ENCODE measurements around the gene PBRM1. TPM values are rescaled to one million over a fixed set of nuclear protein-coding genes. Genes with fewer than 3 reads are reported as not detected.

The PBRM1 gene
- total RNA-seq, 1 experiment from 2014 or later, result 40.0 TPM

GRCh38 chr3:52733256-52733891 lies 47.7 kb upstream of the PBRM1 start:
- DNase-seq (ENCODE audit: low read depth, low spot score), result no peak
- no peak for ATAC-seq
- no peak overlapping the region for H3K27ac ChIP-seq (ENCODE audit: low read depth, low read length)
- ChIA-PET POLR2A (no interaction called here), RAD21 (ENCODE audit: low non-redundant PET in 1 of 2, low total read pairs in 2 of 2, uncharacterized antibody in 2 of 2, unreplicated experiment in 2 of 2) (no interaction called here), CTCF (no interaction called here)
- no peaks in the 10 kb centered on the region for H4K20me1 ChIP-seq (ENCODE audit: insufficient read depth)
- H3K27me3 ChIP-seq (ENCODE audit: insufficient read depth, low read length), result no peaks in the 10 kb centered on the region
- intact Hi-C loops (cut with micrococcal nuclease), result no loop called here
- no TSS peak for BruUV-seq (replicated peaks)
- no peak overlapping the region for H3K4me3 ChIP-seq (replicated peaks in 1 of 2; ENCODE audit: low read depth in 1 of 2, low read length in 2 of 2)
- H3K36me3 ChIP-seq (ENCODE audit: control insufficient read depth in 1 of 2, insufficient read depth in 2 of 2, low read length in 2 of 2), result peaks cover 17 to 37% of the 10 kb centered on the region in 2 experiments
- no peaks in the 10 kb centered on the region for H3K9me3 ChIP-seq (ENCODE audit: control insufficient read depth in 1 of 2, insufficient read depth in 1 of 2, low read depth in 1 of 2, low read length in 2 of 2)
- no peak overlapping the region for H2AFZ ChIP-seq (ENCODE audit: low read depth, low read length, poor library complexity, severe bottlenecking)
- peaks cover 0 to 9% of the 10 kb centered on the region in 2 experiments; a peak in 1 of 4 replicates for H3K4me1 ChIP-seq (ENCODE audit: control insufficient read depth in 1 of 2, insufficient read depth in 2 of 2, low read length in 2 of 2)
- H3K79me2 ChIP-seq (ENCODE audit: insufficient read depth, low read length), result no peaks in the 10 kb centered on the region
- H3K9me2 ChIP-seq (ENCODE audit: insufficient read depth), result no peaks in the 10 kb centered on the region
- TF ChIP-seq MAX (IDR thresholded peaks at IDR 0.05) (no peak), ZNF274 (IDR thresholded peaks at IDR 0.05; ENCODE audit: low read depth, low read length) (peak; percentile 21; the same call in 1 of the 2 replicates)
- no peak overlapping the region for H3K4me2 ChIP-seq (ENCODE audit: low read length)
- H3K9ac ChIP-seq (ENCODE audit: low read length), result no peak overlapping the region

- H3K4me2 ChIP-seq (ENCODE audit: low read length), result no peak overlapping the region
- H3K4me3 ChIP-seq (replicated peaks in 1 of 2; ENCODE audit: low read depth in 1 of 2, low read length in 2 of 2), result no peak overlapping the region
- intact Hi-C loops (cut with micrococcal nuclease), result no loop called here
- ATAC-seq, result no peak
- CTCF ChIA-PET, result no interaction called here
- no peaks in the 10 kb centered on the region for H3K79me2 ChIP-seq (ENCODE audit: insufficient read depth, low read length)
- no TSS peak for BruUV-seq (replicated peaks)
- no peaks in the 10 kb centered on the region for H3K9me3 ChIP-seq (ENCODE audit: control insufficient read depth in 1 of 2, insufficient read depth in 1 of 2, low read depth in 1 of 2, low read length in 2 of 2)
- DNase-seq (ENCODE audit: low read depth, low spot score), result no peak
- H3K27ac ChIP-seq (ENCODE audit: low read depth, low read length), result no peak overlapping the region
- H3K36me3 ChIP-seq (ENCODE audit: control insufficient read depth in 1 of 2, insufficient read depth in 2 of 2, low read length in 2 of 2), result peaks cover 14 to 37% of the 10 kb centered on the region in 2 experiments
- no peaks in the 10 kb centered on the region for H3K27me3 ChIP-seq (ENCODE audit: insufficient read depth, low read length)
- RAD21 ChIA-PET (ENCODE audit: low non-redundant PET in 1 of 2, low total read pairs in 2 of 2, uncharacterized antibody in 2 of 2, unreplicated experiment in 2 of 2), result no interaction called here
- POLR2A ChIA-PET, result no interaction called here
- H4K20me1 ChIP-seq (ENCODE audit: insufficient read depth), result no peaks in the 10 kb centered on the region
- no peak overlapping the region for H2AFZ ChIP-seq (ENCODE audit: low read depth, low read length, poor library complexity, severe bottlenecking)
- H3K4me1 ChIP-seq (ENCODE audit: control insufficient read depth in 1 of 2, insufficient read depth in 2 of 2, low read length in 2 of 2), result peaks cover 0 to 9% of the 10 kb centered on the region in 2 experiments; a peak in 1 of 4 replicates
- no peak overlapping the region for H3K9ac ChIP-seq (ENCODE audit: low read length)
- H3K9me2 ChIP-seq (ENCODE audit: insufficient read depth), result no peaks in the 10 kb centered on the region
- TF ChIP-seq ELF1 (IDR thresholded peaks at IDR 0.05; ENCODE audit: borderline replicate concordance, low read depth) (no peak), CEBPB (IDR thresholded peaks at IDR 0.05; ENCODE audit: low read depth) (no peak), FOSL1 (IDR thresholded peaks at IDR 0.05; ENCODE audit: low read depth) (no peak), ZBTB33 (IDR thresholded peaks at IDR 0.05; ENCODE audit: extremely low read depth, insufficient replicate concordance, low read length) (no peak), TCF7L2 (IDR thresholded peaks at IDR 0.05; ENCODE audit: borderline replicate concordance, extremely low read depth, insufficient read depth, insufficient read length) (no peak), ATF3 (IDR thresholded peaks at IDR 0.05) (no peak), MAX (IDR thresholded peaks at IDR 0.05) (no peak), RAD21 (IDR thresholded peaks at IDR 0.05; ENCODE audit: low read depth) (no peak), CTCF (IDR thresholded peaks at IDR 0.05 in 2 of 3, conservative IDR thresholded peaks at IDR 0.05 in 1 of 3; ENCODE audit: borderline replicate concordance in 1 of 3, insufficient read depth in 1 of 3, low read depth in 2 of 3, low read length in 2 of 3) (no peak)
Measured at GRCh38 chr3:52731590-52731989, 45.9 kb upstream of the PBRM1 start.

All from HCT116 (cell line).